Left lobe of liver (tissue), 2 donors: ENCODE results near the gene FLYWCH2. TPM values are rescaled to one million over a fixed set of nuclear protein-coding genes. Genes with fewer than 3 reads are reported as not detected.
"Not testable (repeated sequence)": the region's sequence is repeated elsewhere in the genome, so short reads cannot be mapped to it uniquely, and the experiment has no call there.

Experiments used
- ATAC-seq: fragments of 200-7000 bp; cut with Tn5 transposase; one replicate; pipeline ENCODE4 v1.9.1; 2020; ENCODE audit warnings: mild to moderate bottlenecking, moderate library complexity
- DNase-seq: peaks from one replicate; pipeline ENCODE4 v3.0.0-alpha.2; 2020; ENCODE audit warnings: low spot score
- total RNA-seq: library from RNA; stranded (reverse); gene quantifications from one replicate; pipeline ENCODE4 v1.2.1, GENCODE V29; 2021
- donor health status: DM: no; HTN: no; CAD: no; lungs with moderate emphysema.
- donor health status: DM: no; HTN: yes; CAD: no.

The FLYWCH2 gene
- total RNA-seq, 1 donor from 2014 or later, result 5.9 TPM

DNA sequence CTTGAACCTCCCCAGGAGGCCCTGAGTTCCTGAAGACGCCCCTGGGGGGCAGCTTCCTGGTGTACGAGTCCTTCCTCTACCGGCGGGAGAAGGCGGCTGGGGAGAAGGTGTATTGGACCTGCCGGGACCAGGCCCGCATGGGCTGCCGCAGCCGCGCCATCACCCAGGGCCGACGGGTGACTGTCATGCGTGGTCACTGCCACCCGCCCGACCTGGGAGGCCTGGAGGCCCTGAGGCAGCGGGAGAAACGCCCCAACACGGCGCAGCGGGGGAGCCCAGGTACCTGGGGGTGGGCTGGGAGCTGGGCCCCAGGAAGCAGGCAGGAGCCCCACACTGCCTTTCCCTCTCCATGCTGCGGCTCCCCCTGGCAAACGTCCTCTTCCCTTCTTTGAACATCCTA lies 50.7 kb downstream of the FLYWCH2 start:
- DNase-seq, result no peak

GRCh38 chr16:2934450-2934849 lies 51.4 kb downstream of the FLYWCH2 start:
- DNase-seq (no peak), ATAC-seq (no peak)

More for the DNA sequence above, 50.7 kb downstream of the FLYWCH2 start:
- ATAC-seq, result no peak

DNA sequence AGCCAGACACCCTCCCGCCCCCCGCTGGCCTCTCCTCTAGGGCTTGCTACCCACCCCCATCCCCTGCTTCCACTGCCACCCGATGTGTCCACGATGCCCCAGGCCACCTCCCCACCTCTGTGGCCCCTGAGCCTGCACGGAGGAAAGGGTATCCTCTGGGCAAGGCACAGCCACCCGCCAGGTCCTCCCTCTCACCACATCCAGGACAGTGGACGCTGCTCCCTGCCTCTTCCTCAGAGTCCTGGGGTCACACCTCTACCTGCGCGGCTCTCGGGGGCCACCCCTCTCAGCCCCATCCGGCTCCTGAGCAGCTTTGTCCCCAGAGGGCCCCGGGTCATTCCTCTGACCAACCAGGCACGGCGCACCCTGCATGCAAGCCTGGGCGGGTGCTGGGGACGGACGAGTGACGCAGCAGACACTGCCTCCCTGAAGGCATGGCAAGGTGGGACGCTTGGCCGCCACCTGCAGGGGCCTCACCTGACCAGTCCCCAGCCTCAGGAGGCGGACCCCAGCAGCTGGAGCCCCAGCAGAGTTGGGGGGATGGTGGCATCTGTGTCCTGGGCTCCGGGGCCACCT lies 53.5 kb downstream of the FLYWCH2 start:
- ATAC-seq, result no peak
- no peak for DNase-seq

GRCh38 chr16:2937170-2937569 lies 54.2 kb downstream of the FLYWCH2 start:
- DNase-seq (no peak), ATAC-seq (no peak)

DNA sequence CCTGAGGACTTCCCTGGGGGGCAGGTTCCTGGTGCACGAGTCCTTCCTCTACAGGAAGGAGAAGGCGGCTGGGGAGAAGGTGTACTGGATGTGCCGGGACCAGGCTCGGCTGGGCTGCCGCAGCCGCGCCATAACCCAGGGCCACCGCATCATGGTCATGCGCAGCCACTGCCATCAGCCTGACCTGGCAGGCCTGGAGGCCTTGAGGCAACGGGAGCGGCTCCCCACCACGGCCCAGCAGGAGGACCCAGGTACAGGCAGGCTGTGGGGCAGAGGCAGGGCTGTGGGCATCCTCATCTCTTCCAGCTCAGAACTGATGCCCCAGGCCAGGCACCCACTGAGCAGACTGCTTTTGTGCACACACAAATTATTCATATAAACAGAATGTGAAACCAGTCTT lies 55.2 kb downstream of the FLYWCH2 start:
- ATAC-seq (no peak), DNase-seq (no peak)

DNA sequence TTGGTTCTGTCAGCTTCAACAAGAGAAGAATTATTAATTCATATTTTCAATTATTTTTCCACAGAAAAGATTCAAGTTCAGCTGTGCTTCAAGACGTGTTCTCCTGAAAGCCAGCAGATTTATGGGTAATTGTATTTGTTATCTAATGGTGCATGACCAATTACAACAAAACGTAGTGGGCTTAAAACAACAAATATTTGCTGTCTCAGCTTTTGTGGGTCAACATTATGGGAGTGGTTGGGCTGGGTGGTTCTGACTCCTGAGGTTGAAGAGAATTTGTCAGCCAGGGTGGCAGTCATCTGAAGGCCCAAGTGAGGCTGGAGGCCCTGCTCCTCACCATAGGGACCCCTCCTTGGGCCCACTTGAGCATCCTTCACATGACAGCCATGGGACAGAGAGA lies 57.0 kb downstream of the FLYWCH2 start:
- ATAC-seq (no peak), DNase-seq (no peak)

GRCh38 chr16:2942045-2942444 lies 59.0 kb downstream of the FLYWCH2 start:
- DNase-seq (no peak), ATAC-seq (no peak)

- not testable (repeated sequence) for DNase-seq, ATAC-seq
Observed at GRCh38 chr16:2943716-2944115, 60.7 kb downstream of the FLYWCH2 start.

DNA sequence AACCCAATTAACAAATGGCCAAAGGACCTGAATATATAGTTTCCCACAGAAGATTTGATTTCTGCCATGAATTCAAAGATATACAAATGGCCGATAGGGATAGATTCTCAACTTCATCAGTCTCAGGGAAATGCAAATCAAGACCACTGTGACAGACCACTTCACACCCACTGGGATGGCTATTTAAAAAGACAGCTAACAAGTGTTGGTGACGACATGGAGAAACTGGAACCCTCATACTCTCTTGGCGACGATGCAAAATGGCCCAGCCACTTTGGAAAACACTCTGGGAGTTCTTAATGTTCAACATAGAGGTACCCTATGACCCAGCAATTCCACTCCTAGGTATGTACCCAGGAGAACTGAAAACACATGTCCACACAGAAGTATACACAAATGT lies 63.6 kb downstream of the FLYWCH2 start:
- ATAC-seq (no peak), DNase-seq (no peak)

Other genes starting within 250 kb of the FLYWCH2 start
- gene KCTD5, start 200.7 kb upstream of the FLYWCH2 start, total RNA-seq, result 7.8 TPM
- 0.45 TPM for gene PRSS27, start 163.0 kb upstream of the FLYWCH2 start, total RNA-seq
- gene SRRM2, start 130.6 kb upstream of the FLYWCH2 start, total RNA-seq, result 378 TPM
- gene ELOB, start 105.9 kb upstream of the FLYWCH2 start, total RNA-seq, result 117 TPM
- not detected for gene PRSS33, start 95.7 kb upstream of the FLYWCH2 start, total RNA-seq
- not detected for gene PRSS41, start 84.7 kb upstream of the FLYWCH2 start, total RNA-seq
- gene PRSS21, start 66.0 kb upstream of the FLYWCH2 start, total RNA-seq, result not detected
- gene ZG16B, start 52.9 kb upstream of the FLYWCH2 start, total RNA-seq, result not detected
- 0.70 TPM for gene PRSS22, start 25.0 kb upstream of the FLYWCH2 start, total RNA-seq
- 18.8 TPM for gene FLYWCH1, start 28.7 kb downstream of the FLYWCH2 start, total RNA-seq
- gene KREMEN2, start 81.1 kb downstream of the FLYWCH2 start, total RNA-seq, result not detected
- 1.5 TPM for gene PAQR4, start 86.1 kb downstream of the FLYWCH2 start, total RNA-seq
- gene PKMYT1, start 97.2 kb downstream of the FLYWCH2 start, total RNA-seq, result 0.98 TPM
- gene CLDN9, start 129.7 kb downstream of the FLYWCH2 start, total RNA-seq, result 1.5 TPM
- 0.96 TPM for gene CLDN6, start 135.0 kb downstream of the FLYWCH2 start, total RNA-seq
- gene TNFRSF12A, start 137.2 kb downstream of the FLYWCH2 start, total RNA-seq, result 4.3 TPM
- gene HCFC1R1, start 140.7 kb downstream of the FLYWCH2 start, total RNA-seq, result 11.2 TPM
- gene THOC6, start 140.8 kb downstream of the FLYWCH2 start, total RNA-seq, result 9.6 TPM
- gene BICDL2, start 153.7 kb downstream of the FLYWCH2 start, total RNA-seq, result 0.58 TPM
- gene MMP25, start 163.3 kb downstream of the FLYWCH2 start, total RNA-seq, result 0.96 TPM
- 172 TPM for gene IL32, start 182.4 kb downstream of the FLYWCH2 start, total RNA-seq
- gene ZSCAN10, start 216.1 kb downstream of the FLYWCH2 start, total RNA-seq, result 0.10 TPM
- gene ZNF205, start 229.4 kb downstream of the FLYWCH2 start, total RNA-seq, result 7.0 TPM